ENCODE results near the gene VAMP5.
"Not testable (repeated sequence)": the region's sequence is repeated elsewhere in the genome, so short reads cannot be mapped to it uniquely, and the experiment has no call there.

VAMP5 gene

DNA sequence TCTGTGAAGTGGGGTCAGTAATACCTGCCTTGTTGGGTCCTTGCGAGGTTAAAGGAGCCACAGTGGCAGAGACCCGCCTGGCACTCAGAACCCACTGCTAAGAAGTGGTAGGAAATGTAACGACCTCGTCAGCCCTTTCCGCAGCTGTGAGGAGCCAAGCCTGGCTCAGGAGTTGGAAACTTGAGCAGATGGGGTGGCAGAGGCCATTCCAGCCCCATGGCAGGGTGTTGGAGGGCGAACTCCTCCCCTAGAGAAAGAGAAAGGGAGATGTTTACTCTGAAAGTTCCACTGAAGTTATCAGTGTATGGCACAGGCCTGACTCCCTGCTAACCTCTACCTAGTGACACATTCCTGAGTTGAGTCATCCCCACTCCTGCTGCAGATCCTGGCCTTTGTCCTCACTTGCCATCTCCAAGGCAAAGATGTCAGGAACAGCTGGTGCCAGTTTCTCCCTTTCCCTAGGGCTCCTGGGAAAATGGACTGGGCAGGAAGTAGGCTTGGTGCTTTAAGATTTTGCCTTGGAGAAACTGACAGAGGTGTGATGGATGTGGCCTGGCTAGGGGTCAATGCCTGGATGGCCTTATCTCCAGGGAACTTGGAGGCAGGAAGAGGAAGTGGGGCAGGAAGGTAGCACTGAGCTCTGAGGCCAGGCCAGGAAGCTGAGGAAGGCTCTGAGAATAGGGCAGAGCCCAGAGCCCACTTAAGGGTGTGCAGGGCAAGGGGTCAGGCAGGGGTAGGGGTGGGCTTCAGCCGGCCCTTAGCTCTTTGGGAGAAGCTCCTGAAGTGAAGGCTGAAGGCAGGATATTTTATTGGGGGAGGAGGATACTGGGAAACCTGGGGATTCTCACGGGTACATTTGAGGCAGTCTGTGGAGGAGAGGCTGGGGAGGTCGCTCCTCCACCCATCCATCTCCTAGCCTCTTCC is 888 bp downstream of the VAMP5 start:
- no peaks in the 10 kb centered on the region for H3K27me3 Mint-ChIP-seq
- H3K4me3 Mint-ChIP-seq: peak overlapping the region; percentile 78
- no peak for DNase-seq (ENCODE audit: low spot score in 2 of 2)
- no peaks in the 10 kb centered on the region for H3K9me3 Mint-ChIP-seq
- no peak overlapping the region for H3K27ac Mint-ChIP-seq
- H3K36me3 Mint-ChIP-seq: peaks cover 16% of the 10 kb centered on the region
- peaks cover 20% of the 10 kb centered on the region for H3K4me1 Mint-ChIP-seq
- ATAC-seq (ENCODE audit: low read depth): peak; percentile 48

GRCh38 chr2:85585781-85586105 is 1.5 kb downstream of the VAMP5 start:
- Mint-ChIP-seq H3K4me1 (peaks cover 18% of the 10 kb centered on the region), H3K36me3 (peaks cover 14% of the 10 kb centered on the region), H3K27ac (no peak overlapping the region), H3K27me3 (no peaks in the 10 kb centered on the region), H3K9me3 (no peaks in the 10 kb centered on the region), H3K4me3 (peak overlapping the region; percentile 27)
- no peak for DNase-seq (ENCODE audit: low spot score in 2 of 2)
- ATAC-seq (ENCODE audit: low read depth): no peak

- H3K27ac Mint-ChIP-seq: no peak overlapping the region
- no peak overlapping the region for H3K4me3 Mint-ChIP-seq
- no peaks in the 10 kb centered on the region for H3K9me3 Mint-ChIP-seq
- no peaks in the 10 kb centered on the region for H3K27me3 Mint-ChIP-seq
- peaks cover 18% of the 10 kb centered on the region for H3K4me1 Mint-ChIP-seq
- no peak for DNase-seq (ENCODE audit: low spot score in 2 of 2)
- H3K36me3 Mint-ChIP-seq: peaks cover 2% of the 10 kb centered on the region
- ATAC-seq (ENCODE audit: low read depth): no peak
Measured at GRCh38 chr2:85588236-85588635, 4.0 kb downstream of the VAMP5 start.

DNA sequence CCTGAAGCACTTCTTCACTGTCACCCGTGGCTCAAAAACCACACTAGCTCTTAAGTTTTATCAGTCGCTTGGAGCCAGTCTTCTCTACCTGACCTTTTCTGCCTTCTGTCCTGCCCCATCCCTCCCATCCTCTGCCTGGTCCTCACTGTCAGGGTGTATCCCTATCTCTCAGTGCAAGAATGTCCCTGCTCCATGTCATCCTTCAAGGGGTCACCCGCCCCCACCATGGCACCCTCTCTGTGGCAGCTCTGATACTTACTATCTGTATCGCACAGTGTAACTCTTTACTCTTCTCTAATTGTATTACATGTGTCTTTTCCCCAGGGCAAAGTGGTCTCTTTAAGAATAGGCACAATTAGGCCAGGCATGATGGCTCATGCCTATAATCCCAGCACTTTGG is 4.4 kb downstream of the VAMP5 start:
- Mint-ChIP-seq H3K4me1 (peaks cover 18% of the 10 kb centered on the region), H3K27me3 (no peaks in the 10 kb centered on the region), H3K36me3 (no peaks in the 10 kb centered on the region), H3K9me3 (no peaks in the 10 kb centered on the region), H3K4me3 (no peak overlapping the region), H3K27ac (no peak overlapping the region)
- ATAC-seq (ENCODE audit: low read depth): no peak
- DNase-seq (ENCODE audit: low spot score in 2 of 2): no peak

DNA sequence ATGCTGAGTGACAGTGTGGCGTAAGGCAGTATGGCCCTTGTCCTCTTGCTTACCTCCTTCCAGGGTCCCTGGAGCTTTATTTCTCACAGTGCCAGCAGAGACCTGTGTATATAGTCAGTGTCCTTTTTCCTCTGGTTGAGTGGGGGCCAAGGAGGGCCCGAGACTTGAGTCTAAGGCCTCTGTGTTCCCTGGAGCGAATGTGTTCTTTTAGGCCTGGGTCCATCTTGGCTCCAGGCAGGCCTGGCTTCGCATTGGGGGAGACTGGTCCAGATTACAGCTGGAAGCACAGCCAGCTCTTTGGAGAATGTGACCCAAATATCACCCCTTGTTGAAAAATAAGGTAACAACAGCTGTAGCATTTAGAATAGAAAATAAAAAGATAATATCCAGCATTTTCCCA is 5.0 kb downstream of the VAMP5 start:
- H3K4me3 Mint-ChIP-seq: no peak overlapping the region
- H3K4me1 Mint-ChIP-seq: peaks cover 22% of the 10 kb centered on the region
- no peaks in the 10 kb centered on the region for H3K27me3 Mint-ChIP-seq
- H3K9me3 Mint-ChIP-seq: no peaks in the 10 kb centered on the region
- no peak for DNase-seq (ENCODE audit: low spot score in 2 of 2)
- H3K27ac Mint-ChIP-seq: no peak overlapping the region
- no peak for ATAC-seq (ENCODE audit: low read depth)
- H3K36me3 Mint-ChIP-seq: no peaks in the 10 kb centered on the region

DNA sequence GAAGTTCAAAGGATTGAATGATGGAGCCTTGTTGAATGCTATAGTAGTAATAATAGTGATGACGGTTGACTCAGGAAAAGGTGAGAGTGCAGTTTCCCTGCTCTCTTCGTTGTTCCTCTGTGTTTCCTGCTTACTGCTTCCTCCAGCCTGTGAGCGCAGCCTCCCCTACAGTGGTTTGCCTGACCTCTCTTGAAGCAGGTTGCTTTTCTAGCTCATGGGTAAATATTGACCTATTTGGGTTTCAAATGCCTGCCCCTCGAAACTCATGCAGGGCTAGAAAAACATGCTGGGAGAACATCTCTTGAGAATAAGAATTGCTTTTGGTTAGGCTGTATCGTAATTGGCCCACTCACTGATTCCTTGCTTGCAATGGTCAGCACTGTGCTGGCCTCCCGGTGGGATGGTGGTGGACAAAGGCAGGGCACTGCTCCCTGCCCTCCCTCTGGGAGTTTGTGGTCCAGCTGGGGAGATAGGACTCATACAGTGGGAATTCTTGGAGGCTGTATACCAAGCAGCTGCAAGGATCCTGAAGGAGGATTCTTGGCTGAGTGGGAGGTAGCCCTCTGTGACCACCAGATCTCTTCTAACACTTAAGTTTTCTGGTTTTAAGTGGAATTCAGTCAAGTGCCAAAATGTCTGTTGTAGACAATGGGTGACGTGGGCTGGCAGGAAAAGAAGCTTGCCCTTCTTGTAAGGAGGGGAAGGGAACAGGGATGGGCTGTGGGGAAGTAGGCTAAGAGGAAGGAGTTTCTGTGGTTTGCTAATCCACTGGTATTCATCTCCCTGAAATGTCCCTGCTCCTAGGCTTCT is 6.0 kb downstream of the VAMP5 start:
- Mint-ChIP-seq H3K27me3 (no peaks in the 10 kb centered on the region), H3K36me3 (no peaks in the 10 kb centered on the region), H3K9me3 (no peaks in the 10 kb centered on the region), H3K27ac (no peak overlapping the region), H3K4me3 (no peak overlapping the region), H3K4me1 (peaks cover 23% of the 10 kb centered on the region)
- DNase-seq (ENCODE audit: low spot score in 2 of 2) (no peak), ATAC-seq (ENCODE audit: low read depth) (no peak)

DNA sequence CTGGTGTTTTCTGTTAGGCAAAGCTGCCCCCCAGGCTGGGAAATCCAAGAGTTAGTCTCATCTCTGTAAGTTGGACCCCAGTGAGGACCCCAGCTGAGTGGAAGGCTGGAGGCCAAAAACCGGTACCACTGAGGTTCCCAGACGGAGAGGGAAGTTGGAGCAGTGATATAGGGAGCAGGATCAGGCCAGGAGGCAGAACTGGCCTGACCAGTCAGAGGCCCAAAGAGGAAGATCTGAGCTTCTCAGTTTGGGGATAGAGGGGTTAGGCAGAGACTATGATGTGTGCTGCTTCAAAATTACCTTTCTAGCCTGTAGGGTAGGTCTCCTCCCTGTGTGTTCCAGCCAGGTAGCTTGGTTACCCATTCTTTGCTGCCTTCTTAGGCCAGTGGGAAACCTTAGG is 6.7 kb downstream of the VAMP5 start:
- Mint-ChIP-seq H3K27me3 (no peaks in the 10 kb centered on the region), H3K36me3 (peaks cover 2% of the 10 kb centered on the region), H3K4me1 (peaks cover 23% of the 10 kb centered on the region), H3K4me3 (no peak overlapping the region), H3K9me3 (no peaks in the 10 kb centered on the region), H3K27ac (no peak overlapping the region)
- DNase-seq (ENCODE audit: low spot score in 2 of 2) (no peak), ATAC-seq (ENCODE audit: low read depth) (no peak)

DNA sequence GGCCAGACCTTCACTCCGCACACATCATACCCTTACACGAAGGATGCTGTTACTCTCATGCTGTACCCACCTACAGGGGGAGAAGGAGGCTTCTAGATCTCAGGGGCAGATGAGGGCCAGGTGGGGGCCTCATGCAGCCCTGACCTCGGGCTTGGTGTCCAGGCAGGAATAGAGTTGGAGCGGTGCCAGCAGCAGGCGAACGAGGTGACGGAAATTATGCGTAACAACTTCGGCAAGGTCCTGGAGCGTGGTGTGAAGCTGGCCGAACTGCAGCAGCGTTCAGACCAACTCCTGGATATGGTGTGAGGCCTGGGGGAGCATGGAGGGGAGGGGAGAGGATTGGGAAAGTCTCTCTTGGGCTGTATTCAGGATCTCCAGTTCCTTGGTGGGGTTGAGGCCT is 7.3 kb downstream of the VAMP5 start:
- H3K36me3 Mint-ChIP-seq: peaks cover 2% of the 10 kb centered on the region
- DNase-seq (ENCODE audit: low spot score in 2 of 2) (no peak), ATAC-seq (ENCODE audit: low read depth) (no peak)
- H3K4me1 Mint-ChIP-seq: peaks cover 24% of the 10 kb centered on the region
- H3K27ac Mint-ChIP-seq: no peak overlapping the region
- H3K4me3 Mint-ChIP-seq: no peak overlapping the region
- H3K27me3 Mint-ChIP-seq: no peaks in the 10 kb centered on the region
- H3K9me3 Mint-ChIP-seq: no peaks in the 10 kb centered on the region

GRCh38 chr2:85592299-85592698 is 8.1 kb downstream of the VAMP5 start:
- ATAC-seq (ENCODE audit: low read depth); DNase-seq (ENCODE audit: low spot score in 2 of 2); H3K9me3 Mint-ChIP-seq; H3K27me3 Mint-ChIP-seq; H3K27ac Mint-ChIP-seq; H3K36me3 Mint-ChIP-seq; H3K4me3 Mint-ChIP-seq: not testable (repeated sequence)
- peaks cover 28% of the 10 kb centered on the region for H3K4me1 Mint-ChIP-seq

GRCh38 chr2:85593023-85593422 is 8.8 kb downstream of the VAMP5 start:
- Mint-ChIP-seq H3K27ac (no peak overlapping the region), H3K27me3 (no peaks in the 10 kb centered on the region), H3K36me3 (peaks cover 2% of the 10 kb centered on the region), H3K9me3 (no peaks in the 10 kb centered on the region), H3K4me1 (peaks cover 24% of the 10 kb centered on the region), H3K4me3 (no peak overlapping the region)
- DNase-seq (ENCODE audit: low spot score in 2 of 2) (no peak), ATAC-seq (ENCODE audit: low read depth) (no peak)

- H3K27ac Mint-ChIP-seq: peak overlapping the region; percentile 100
- ATAC-seq (ENCODE audit: low read depth) (no peak), DNase-seq (ENCODE audit: low spot score in 2 of 2) (no peak)
- peak overlapping the region; percentile 100 for H3K4me3 Mint-ChIP-seq
- H3K27me3 Mint-ChIP-seq: no peaks in the 10 kb centered on the region
- peaks cover 19% of the 10 kb centered on the region for H3K4me1 Mint-ChIP-seq
- H3K36me3 Mint-ChIP-seq: peaks cover 2% of the 10 kb centered on the region
- no peaks in the 10 kb centered on the region for H3K9me3 Mint-ChIP-seq
Measured at GRCh38 chr2:85594715-85595300, 10.6 kb downstream of the VAMP5 start.

- Mint-ChIP-seq H3K36me3 (peaks cover 2% of the 10 kb centered on the region), H3K4me3 (peak within 1 kb of the TSS; percentile 100), H3K4me1 (peaks cover 19% of the 10 kb centered on the region), H3K27ac (peak within 1 kb of the TSS; percentile 100), H3K9me3 (no peaks in the 10 kb centered on the region), H3K27me3 (no peaks in the 10 kb centered on the region)
- peak; percentile 72 to 86 for DNase-seq (ENCODE audit: low spot score in 2 of 2)
- peak; percentile 99 for ATAC-seq (ENCODE audit: low read depth)
Measured at GRCh38 chr2:85595301-85596025, 11.2 kb downstream of the VAMP5 start, which contains the start of gene RNF181. Gene RNF181 (plus strand): TSS chr2:85595745. CDS start chr2:85595764, 19 bp downstream.

DNA sequence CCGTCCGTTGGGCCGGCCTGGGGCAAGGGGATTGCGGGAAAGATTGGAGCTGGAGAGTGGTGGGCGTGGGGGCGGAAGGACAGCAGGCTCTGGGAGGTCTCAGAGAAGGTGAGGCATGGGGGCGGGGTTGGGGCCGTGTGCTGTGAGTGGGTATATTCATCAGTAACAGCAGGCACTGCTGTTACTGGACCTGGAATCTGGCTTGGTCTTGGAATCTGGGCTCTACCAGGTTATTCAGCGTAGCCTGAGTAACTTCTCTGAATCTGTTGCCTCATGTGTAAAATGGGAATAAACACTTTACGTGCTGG is 11.7 kb downstream of the VAMP5 start:
- DNase-seq (ENCODE audit: low spot score in 2 of 2): no peak
- Mint-ChIP-seq H3K9me3 (no peaks in the 10 kb centered on the region), H3K4me1 (peaks cover 19% of the 10 kb centered on the region), H3K4me3 (peak overlapping the region; percentile 100), H3K27me3 (no peaks in the 10 kb centered on the region), H3K36me3 (peaks cover 2% of the 10 kb centered on the region), H3K27ac (peak overlapping the region; percentile 100)
- no peak for ATAC-seq (ENCODE audit: low read depth)
